Daoy (cell line): ENCODE results near the gene RIC1. TPM values are rescaled to one million over a fixed set of nuclear protein-coding genes. Genes with fewer than 3 reads are reported as not detected.
A peak's percentile ranks its signal among the peaks of the same experiment; 100 is the strongest.
"Not testable (repeated sequence)": the region's sequence is repeated elsewhere in the genome, so short reads cannot be mapped to it uniquely, and the experiment has no call there.

Experiments used
- DNase-seq: peaks from one replicate; pipeline ENCODE4 v3.0.0-alpha.2; 2015; ENCODE audit warnings: low read depth
- total RNA-seq: library from RNA; depleted of rRNA; stranded (reverse); fragments of >200 nt; shearing (Covaris generic); gene quantifications from 2 replicates; pipeline ENCODE4 v1.2.3, GENCODE V29; 2014

RIC1 gene
- total RNA-seq, 1 experiment from 2014 or later: 15.8 TPM

DNA sequence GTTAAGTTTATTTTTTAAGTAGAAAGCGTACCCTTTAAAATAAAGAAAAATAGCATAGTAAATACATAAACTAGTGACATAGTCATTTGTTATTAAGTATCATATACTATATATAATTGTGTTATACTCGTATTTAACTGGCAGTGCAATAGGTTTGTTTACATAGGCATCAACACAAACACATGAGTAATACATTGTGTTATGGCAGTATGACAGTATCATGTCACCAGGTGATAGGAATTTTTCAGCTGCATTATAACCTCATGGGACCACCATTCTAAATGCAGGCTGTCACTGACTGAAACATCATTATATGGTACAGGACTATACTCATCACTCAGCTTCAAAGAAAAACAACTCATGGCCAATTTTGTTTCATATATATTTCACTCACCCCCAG lies 8.4 kb upstream of the RIC1 start:
- no peak for DNase-seq

DNA sequence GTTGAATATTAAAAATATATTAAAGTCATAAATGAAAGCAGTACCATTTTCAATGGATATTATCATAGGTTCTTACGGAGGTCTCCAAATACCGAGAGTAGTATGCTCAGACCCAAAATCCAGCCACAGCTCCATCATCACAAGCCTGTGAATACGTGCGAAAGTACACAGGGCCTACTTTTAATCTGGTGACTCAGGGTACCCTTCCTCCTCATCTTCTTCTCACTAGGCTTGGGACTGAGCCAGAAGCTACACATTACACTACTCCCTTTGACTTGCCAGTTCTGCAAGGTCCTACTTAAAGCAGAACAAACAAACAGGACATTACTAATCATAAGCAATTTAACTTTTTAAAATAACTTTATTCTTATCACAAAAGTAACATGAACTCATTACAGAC lies 7.6 kb upstream of the RIC1 start:
- peak; percentile 88 for DNase-seq

DNA sequence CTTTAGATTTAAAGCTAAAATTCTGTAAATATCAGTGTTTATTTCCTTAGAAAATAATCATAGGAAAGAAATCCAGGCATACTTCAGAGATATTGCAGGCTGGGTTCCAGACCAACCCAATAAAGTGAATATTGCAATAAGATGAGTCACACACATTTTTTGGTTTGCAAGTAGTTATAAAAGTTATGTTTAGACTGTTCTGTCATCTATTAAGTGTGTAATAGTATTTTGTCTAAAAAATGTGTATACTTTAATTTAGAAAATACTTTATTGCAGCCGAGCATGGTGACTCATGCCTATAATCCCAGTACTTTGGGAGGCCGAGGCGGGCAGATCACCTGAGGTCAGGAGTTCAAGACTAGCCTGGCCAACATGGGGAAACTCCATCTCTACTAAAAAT lies 6.9 kb upstream of the RIC1 start:
- DNase-seq: peak; percentile 51

DNA sequence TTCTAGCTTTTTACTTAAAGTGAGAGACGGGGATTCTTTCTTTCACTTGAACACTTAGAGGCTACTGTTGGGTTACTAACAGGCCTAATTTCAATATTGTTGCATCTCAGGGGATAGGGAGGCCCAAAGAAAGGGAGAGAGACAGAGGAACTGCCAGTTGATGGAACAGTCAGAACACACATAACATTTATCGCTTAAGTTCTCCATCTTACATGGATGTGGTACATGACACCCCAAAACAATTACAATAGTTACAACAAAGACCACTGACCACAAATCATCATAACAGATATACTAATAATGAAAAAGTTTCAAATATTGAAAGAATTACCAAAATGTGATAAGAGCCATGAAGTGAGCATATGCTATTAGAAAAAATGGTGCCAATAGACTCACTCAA lies 4.3 kb upstream of the RIC1 start:
- no peak for DNase-seq

DNA sequence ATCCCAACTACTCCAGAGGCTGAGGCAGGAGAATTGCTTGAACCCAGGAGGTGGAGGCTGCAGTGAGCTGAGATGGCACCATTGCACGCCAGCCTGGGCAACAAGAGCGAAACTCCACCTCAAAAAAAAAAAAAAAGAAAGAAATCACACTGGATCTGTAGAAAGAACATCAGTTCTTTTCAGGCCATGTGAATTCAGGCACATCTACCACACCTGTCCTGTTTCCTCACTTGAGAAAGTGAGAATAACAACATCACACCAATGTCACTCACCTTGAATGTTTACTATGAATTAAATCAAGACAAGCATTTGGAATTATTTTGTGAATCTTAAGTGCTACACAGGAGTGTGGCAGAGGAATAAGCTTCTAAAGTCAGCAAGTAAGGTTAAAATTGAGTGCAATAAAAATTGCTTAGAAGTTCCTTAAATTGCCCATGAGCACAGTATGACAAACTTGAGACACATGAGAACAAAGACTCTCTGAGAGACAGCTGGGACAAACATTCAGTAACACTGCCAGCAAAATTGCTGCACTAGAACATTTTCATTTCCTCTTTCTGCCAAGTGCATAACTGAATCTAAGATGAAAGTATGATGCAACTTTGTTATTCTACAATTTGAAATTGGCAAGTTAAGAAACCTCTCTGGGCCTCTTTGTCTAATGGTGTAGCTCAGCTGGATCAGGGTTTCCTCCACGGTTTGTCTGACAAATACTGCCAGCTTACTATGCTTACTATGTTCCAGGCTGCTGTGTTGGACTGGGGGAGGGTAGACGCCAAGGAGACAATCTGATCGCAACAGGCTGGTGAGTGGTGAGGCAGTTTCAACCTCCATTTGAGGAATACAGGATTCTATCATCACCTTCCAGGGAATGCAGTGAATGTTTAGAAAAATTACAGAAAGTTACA lies 1.9 kb upstream of the RIC1 start:
- peak; percentile 43 for DNase-seq

DNA sequence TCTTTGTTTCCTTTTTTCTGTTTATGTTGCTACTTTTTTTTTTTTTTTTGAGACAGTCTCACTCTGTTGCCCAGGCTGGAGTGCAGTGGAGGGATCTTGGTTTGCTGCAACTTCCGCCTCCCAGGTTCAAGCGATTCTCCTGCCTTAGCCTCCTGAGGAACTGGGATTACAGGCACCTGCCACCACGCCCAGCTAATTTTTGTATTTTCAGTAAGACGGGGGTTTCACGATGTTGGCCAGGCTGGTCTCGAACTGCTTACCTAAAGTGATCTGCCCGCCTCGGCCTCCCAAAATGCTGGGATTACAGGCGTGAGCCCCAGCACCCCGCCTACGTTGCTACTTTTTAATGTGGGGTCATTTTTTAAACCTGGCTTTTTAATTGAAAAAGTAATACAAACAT lies 1.2 kb upstream of the RIC1 start:
- not testable (repeated sequence) for DNase-seq

DNA sequence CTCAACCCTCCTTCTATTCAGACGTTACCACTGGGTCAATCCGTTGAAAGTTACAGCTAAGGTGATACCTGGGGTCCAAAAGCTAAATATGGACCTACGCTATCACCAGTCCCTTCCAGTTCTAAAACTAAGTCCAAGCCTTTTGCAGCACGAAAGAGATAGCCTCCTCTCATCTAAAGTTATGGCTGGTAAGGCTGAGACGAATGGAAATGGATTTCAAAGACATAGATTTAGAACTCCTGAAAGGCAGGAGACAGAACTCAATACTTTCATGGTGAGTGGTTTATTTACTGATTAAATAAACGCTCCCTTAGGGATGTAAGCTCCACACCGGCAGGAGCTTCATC lies 751 bp upstream of the RIC1 start:
- no peak for DNase-seq

DNA sequence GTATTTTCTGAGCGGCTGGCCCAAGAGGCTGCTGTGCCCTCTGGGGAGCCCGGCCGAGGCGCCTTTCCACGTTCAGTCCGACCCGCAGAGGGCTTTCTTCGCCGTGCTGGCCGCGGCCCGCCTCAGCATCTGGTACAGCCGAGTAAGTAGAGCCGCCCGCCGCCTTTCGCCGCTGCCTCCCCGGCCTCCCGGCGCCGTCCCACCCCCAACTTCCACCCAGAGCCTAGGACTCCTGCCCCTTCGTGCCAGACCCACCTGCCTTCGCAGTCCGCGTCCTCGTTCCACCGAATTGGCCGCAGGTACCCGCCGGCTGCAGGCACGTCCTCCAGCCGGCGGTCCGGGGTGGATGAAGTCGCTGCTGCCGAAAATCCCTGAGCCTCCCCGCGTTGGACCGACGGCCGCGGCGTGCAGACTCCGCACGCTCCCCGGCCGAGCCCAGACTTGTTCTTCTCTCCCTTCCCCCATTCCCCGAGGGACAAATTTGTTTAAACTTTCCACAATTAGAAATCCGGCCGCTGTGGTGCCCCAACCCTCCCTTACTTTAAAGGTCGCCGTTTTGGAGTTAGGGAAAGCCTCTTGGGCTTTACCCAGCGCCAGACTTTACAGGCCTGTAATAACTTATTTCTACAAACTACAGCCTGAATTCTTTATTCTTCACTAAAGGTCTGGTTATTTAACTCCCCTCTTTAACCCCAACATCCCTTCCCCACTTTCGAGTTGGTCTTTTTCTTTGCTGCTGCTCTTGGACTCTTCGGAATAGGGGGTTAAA lies 589 bp downstream of the RIC1 start:
- DNase-seq: peak; percentile 63

DNA sequence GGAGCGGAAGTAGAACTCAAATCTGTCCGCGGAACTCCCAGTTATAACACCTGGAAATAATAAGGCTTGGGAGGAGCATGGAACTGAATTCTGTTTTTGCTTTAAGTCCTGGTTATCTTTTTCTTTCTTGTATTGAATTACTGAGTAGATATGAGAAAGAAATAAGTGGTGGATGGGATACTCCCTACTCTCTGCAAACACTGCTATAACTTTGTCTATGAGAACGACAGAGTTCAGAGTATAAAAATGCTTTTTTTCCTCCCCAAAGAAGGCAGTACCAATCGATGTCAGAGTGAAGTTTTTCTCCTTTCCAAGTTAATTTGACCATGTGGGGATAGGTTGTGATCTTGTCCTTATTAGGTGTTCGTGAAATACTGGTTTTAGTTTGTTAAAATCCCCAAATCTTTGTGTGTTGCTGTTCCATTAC lies 1.2 kb downstream of the RIC1 start:
- DNase-seq: peak; percentile 46

DNA sequence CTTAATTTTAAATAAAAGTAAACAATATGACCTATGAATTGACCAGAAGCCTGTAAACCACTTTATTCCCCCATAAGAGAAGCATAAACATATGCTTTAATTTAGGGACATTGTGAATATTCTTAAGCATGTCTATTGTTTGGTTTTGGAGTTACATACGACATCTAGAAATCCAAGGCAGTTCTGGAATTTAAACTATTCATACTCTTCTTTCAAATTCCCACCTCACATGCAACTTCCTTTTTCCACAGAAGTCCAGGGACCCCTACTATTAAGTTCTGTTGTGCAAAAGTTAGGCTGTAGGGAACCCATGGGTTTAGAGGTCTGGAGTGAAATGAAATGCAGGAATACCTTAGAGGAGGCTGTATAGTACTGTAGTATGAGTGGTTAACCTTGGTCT lies 2.1 kb downstream of the RIC1 start:
- DNase-seq: no peak

DNA sequence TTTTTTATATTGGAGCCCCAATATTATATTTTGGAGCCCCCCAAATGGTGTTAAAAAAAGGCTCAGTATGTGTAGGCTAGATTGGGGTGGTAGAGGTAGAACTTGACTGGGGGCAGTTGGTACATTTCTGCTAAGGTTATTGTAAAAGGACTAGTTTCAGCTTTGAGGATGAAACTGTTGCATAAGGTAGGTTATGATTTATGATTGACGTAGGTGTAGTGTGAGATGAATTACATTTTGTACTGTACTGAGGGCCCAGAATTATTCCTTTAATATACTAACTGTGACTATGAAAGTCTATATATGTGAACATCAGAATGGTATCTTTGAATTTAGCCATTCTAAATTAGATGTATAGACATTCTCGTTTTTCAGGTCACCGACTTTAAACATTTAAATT lies 3.6 kb downstream of the RIC1 start:
- no peak for DNase-seq

DNA sequence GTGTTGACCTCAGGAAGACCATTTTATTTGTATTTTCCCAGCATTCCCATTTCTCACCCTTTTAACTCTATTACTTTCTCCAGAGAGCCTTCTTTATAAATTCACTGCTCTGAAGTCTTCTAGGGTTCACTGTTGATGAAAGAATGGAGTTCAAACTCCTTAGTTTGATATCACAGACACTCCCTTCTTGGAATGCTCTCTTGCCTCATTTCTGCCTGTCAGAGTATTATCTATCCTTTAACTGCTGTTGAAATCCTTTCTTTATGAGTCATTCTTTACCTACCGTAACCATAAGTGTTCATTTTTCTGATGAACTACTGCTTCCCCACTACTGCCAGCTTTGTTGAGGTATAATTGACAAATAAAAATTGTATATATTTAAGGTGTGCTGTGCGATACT lies 4.3 kb downstream of the RIC1 start:
- peak; percentile 19 for DNase-seq

DNA sequence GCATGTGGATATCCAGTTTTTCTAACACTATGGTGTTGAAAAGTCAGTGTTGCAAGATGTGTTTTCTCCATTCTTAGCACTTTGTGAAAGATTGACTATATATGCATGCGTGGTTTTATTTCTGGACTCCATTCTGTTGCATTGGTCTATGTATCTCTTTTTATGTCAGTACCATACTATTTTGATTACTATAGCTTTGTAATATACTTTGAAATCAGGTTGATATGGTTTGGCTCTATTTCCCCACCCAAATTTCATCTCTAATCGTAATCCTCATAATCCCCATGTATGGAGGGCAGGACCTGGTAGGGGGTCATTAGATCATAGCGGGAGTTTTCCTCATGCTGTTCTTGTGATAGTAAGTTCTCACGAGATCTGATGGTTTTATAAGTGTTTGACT lies 6.5 kb downstream of the RIC1 start:
- DNase-seq: no peak

DNA sequence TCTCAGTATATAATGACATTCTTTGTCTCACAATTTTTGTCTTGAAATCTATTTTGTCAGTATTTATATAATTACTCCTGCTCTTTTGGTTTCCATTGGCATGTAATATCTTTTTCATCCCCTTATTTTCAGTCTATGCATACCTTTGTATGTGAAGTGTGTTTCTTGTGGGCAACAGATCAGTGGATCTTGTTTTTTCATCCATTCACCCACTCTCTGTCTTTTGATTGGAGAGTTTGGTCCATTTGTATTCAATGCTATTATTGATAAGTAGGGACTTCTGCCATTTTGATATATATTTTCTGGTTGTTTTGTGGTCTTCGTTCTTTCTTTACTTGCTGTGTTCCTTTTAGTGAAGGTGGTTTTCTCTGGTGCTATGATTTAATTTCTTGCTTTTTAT lies 10.9 kb downstream of the RIC1 start:
- no peak for DNase-seq

DNA sequence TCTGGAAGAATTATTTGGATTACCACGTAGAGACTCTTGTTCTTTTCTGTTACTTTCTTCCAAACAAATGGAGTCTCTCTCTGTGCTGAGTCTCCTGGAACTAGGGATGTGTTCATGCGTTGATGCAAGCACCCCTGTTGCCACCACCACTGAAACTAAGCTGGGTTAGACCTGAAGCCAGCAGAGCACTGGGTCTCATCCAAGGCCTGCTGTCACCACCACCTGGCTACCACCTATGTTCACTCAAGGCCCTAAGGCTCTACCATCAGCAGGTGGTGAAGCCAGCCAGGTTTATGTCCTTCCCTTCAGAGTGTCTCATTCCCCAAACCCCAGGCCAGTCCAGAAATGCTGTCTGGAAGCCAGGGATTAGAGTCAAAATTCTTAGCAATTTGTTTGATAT lies 13.3 kb downstream of the RIC1 start:
- DNase-seq: no peak

DNA sequence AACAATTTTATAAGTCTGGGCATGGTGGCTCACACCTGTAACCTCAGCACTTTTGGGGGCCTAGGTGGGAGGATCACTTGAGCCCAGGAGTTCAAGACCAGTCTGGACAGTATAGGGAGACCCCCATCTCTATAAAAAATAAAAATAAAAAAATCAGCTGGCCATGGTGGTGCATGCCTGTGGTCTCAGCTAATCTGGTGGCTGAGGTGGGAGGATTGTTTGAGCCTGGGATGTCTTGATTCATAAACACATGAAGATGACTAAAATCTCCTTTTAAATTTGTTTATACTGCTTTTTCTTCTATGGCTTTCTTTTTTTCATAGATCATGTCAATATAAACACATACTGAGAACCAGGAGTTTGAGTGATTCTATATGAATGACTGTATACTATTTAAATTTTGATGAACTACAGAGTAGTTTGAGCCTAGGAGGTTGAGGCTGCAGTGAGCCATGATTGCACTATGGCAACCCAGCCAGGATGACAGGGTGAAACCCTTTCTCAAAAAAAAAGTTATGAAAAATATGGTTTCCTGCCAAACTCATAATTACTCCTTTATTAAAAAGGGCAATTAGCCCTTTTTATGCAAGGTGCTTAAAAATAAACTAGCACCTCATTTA lies 14.2 kb downstream of the RIC1 start:
- DNase-seq: no peak

DNA sequence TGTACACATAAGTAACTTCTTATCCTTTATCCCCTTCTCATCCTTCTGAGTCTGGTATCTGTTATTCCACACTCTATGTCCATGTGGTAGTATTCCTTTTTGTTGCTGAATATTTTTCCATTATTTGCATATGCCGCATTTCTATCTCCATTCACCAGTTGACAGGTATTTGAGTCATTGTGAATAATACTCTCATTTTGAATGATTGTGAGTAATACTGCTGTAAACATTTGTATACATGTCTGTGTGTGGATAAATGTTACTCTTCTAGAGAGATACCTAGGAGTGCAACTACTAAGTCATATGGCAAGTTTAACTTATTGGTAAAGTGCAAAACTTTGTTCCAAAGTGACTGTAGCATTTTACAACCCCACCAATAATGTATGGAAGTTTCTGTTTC lies 15.6 kb downstream of the RIC1 start:
- DNase-seq: no peak

DNA sequence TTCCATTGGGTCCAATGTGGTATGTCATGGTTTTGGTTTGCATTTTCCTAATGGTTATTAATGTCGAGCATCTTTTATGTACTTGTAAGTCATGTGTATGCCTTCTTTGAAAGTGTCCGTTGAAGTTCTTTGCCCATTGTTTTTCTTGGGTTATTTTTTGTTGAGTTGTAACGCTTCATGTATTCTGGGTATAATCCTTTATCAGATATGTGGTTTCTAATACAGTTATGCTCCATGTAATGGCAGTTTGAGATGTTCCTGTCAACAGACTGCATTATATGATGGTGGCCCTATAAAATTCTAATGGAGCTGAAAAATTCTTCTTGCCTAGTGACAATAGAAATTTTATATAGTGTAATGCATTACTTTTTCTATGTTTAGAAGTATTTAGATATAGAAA lies 17.2 kb downstream of the RIC1 start:
- no peak for DNase-seq

DNA sequence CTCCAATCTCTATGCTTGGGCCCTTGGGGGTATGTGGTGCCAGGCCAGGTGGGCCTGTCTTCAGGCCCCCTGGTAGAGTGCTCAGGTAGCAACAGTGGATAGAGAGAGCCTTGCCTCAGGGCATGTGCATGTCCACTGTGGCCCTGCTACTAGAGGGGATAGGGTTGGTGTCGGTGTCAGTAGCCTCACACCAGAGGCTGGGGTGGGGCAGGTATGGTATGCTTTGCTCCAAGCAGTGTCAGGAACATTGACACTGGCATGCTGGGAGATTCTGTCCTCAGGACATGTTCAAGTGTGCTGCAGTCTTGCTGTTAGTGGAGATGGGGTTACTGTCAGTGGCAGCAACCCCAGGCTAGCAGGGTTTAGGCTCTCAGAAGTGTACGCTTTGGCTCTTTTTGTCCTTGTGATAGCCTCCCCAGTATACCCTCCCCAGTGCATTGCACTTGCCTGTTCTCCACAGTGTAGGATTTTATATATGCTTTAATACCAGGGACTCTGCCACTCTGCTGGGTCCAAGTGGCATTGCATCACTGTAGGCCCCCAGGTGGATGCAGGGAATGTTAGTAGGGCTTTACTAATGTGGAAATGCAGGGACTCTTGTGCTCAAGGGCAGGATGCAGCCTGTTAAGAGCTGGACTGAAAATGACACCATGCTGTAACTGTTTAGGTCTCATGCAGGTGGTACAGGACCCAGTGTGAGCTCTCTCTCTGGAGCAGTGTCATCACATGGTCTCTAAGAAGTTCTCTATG lies 21.6 kb downstream of the RIC1 start:
- no peak for DNase-seq

DNA sequence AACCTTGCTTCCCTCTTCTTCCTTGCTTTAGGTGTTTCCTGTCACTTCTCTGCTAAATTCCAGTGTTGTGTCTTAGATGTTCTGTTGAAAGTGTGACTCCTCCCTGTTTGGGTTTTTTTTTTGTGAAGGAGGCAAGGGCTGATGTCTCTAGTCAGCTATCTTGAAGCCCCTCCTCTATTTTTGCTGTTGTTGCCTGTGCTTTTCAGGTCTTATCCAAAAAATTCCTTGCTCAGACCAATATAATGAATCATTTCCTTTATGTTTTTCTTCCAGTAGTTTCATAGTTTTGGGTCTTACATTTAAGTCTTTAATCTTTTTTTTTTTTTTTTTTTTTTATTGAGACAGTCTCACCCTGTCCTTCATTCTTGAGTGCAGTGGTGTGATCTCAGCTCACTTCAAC lies 22.3 kb downstream of the RIC1 start:
- DNase-seq: no peak

DNA sequence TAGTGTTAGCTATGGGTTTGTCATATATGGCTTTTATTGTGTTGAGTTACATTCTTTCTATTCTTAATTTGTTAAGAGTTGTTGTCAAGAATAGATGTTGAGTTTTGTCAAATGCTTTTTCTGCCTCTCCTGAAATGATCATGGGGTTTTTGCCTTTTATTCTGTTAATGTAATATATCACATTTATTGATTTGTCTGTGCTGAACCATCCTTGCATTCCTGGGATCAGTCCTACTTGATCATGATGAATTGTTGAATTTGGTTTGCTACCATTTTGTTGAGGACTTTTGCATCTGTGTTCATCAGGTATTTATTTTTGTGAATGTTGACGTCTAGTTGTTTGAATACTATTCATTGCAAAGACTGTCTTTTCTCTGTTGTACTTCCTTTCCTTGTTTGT lies 23.9 kb downstream of the RIC1 start:
- no peak for DNase-seq

DNA sequence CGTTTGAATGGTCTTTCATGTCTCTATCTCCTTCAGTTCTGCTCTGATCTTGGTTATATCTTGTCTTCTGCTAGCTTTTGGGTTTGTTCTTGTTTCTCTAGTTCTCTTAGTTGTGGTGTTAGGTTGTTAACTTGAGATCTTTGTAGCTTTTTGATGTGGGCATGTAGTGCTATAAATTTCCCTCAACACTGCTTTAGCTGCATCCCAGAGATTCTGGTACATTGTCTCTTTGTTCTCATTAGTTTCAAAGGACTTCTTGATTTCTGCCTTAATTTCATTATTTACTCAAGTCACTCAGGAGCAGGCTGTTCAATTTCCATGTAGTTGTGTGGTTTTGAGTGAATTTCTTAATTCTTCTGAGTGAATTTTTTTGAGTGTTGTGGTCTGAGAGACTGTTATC lies 33.9 kb downstream of the RIC1 start:
- DNase-seq: not testable (repeated sequence)
